B cell (primary cell): ENCODE data around the gene ZNF718. TPM values are rescaled to one million over a fixed set of nuclear protein-coding genes. Genes with fewer than 3 reads are reported as not detected.

Experiments
- ATAC-seq: fragments of 200-7000 bp; cut with Tn5 transposase; one replicate; pipeline ENCODE4 v1.10.0; 2021; ENCODE audit warnings: low read depth, mild to moderate bottlenecking, moderate number of reproducible peaks, moderate library complexity
- CTCF ChIA-PET: fragments of 350-600 bp; sonication (Branson Sonifier 250); formaldehyde crosslinking; loops from one replicate; lab custom pipeline; 2021; ENCODE audit warnings: antibody characterized with exemption, inconsistent platforms; lab: Charles Lee
- POLR2A ChIA-PET: fragments of 350-600 bp; sonication (Branson Sonifier 250); formaldehyde crosslinking; loops from one replicate; lab custom pipeline; 2021; ENCODE audit warnings: antibody characterized with exemption; lab: Charles Lee
- DNase-seq: peaks from one replicate; pipeline ENCODE4 v3.0.0; 2013
- H2AFZ ChIP-seq: 2 replicates; pipeline ENCODE4 v1.6.1; 2012; ENCODE audit warnings: mild to moderate bottlenecking, low read depth, low read length; ENCODE audit not compliant: insufficient read depth, poor library complexity, severe bottlenecking
- H3K27ac ChIP-seq, 2 donors: 1 replicate in 1 of 2; 2 replicates in 1 of 2; pipeline ENCODE4 v1.5.1; 2012 to 2013; ENCODE audit warnings: low read length in 2 of 2, mild to moderate bottlenecking in 2 of 2, moderate library complexity in 1 of 2
- H3K27me3 ChIP-seq, 4 experiments: fragments of 200-600 bp in 1 of 4; sonication (generic) in 1 of 4; replicated peaks in 1 of 4; 1 replicate in 2 of 4; 2 replicates in 2 of 4; pipeline versions ENCODE4 v1.6.1 to v1.7.0; 2013 to 2016; ENCODE audit warnings: low read length in 3 of 4, mild to moderate bottlenecking in 2 of 4, mixed read lengths in 1 of 4, moderate library complexity in 1 of 4; ENCODE audit not compliant: insufficient read depth in 4 of 4, control insufficient read depth in 3 of 4; ENCODE audit errors: control extremely low read depth in 1 of 4
- H3K36me3 ChIP-seq, 2 experiments: replicated peaks in 1 of 2; 1 replicate in 1 of 2; 2 replicates in 1 of 2; pipeline versions ENCODE4 v1.6.1 to v1.7.1; 2013; ENCODE audit warnings: low read length in 1 of 2; ENCODE audit not compliant: insufficient read depth in 2 of 2, control insufficient read depth in 1 of 2; ENCODE audit errors: control extremely low read depth in 1 of 2, extremely low read depth in 1 of 2
- H3K4me1 ChIP-seq, 2 donors: fragments of 200-600 bp in 1 of 2; sonication (generic) in 1 of 2; 1 replicate in 1 of 2; 2 replicates in 1 of 2; pipeline versions ENCODE4 v1.5.1 to v1.6.1; 2013 to 2017; ENCODE audit warnings: low read length in 2 of 2; ENCODE audit not compliant: control insufficient read depth in 2 of 2, insufficient read depth in 2 of 2
- H3K4me2 ChIP-seq: replicated peaks from 2 replicates; pipeline ENCODE3; 2012; ENCODE audit warnings: mild to moderate bottlenecking, low read depth, low read length; ENCODE audit not compliant: poor library complexity, severe bottlenecking
- H3K4me3 ChIP-seq, 5 experiments: fragments of 200-600 bp in 1 of 5; sonication (generic) in 1 of 5; 1 replicate in 3 of 5; 2 replicates in 2 of 5; pipeline versions ENCODE4 v1.5.1 to v1.7.0; 2011 to 2016; ENCODE audit warnings: low read length in 4 of 5, mild to moderate bottlenecking in 4 of 5, low read depth in 2 of 5, control low read depth in 1 of 5, moderate library complexity in 1 of 5; ENCODE audit not compliant: insufficient read depth in 1 of 5; ENCODE audit errors: control extremely low read depth in 1 of 5, extremely low read depth in 1 of 5
- H3K79me2 ChIP-seq: fragments of 200-600 bp; sonication (generic); one replicate; pipeline ENCODE4 v1.6.0; 2016; ENCODE audit warnings: low read length; ENCODE audit not compliant: control insufficient read depth, insufficient read depth
- H3K9ac ChIP-seq: fragments of 200-600 bp; sonication (generic); 2 replicates; pipeline ENCODE4 v1.6.1; 2017; ENCODE audit warnings: mild to moderate bottlenecking, low read length, moderate library complexity
- H3K9me3 ChIP-seq, 3 donors: one replicate each; pipeline versions ENCODE4 v1.6.1 to v1.7.1; 2013; ENCODE audit warnings: low read length in 2 of 3; ENCODE audit not compliant: control insufficient read depth in 2 of 3, insufficient read depth in 1 of 3; ENCODE audit errors: control extremely low read depth in 1 of 3
- H4K20me1 ChIP-seq: 2 replicates; pipeline ENCODE4 v1.6.0; 2012; ENCODE audit warnings: mild to moderate bottlenecking, low read length; ENCODE audit not compliant: insufficient read depth, control insufficient read depth, poor library complexity, severe bottlenecking
- H3K27ac Mint-ChIP-seq: one replicate; pipeline ENCODE4 v1.8.0; 2021; ENCODE audit warnings: mixed read lengths
- H3K27me3 Mint-ChIP-seq: one replicate; pipeline ENCODE4 v1.8.0; 2021; ENCODE audit warnings: mixed read lengths
- H3K4me1 Mint-ChIP-seq: one replicate; pipeline ENCODE4 v1.8.0; 2021; ENCODE audit warnings: mixed read lengths
- H3K4me3 Mint-ChIP-seq: one replicate; pipeline ENCODE4 v1.8.0; 2021; ENCODE audit warnings: mixed read lengths
- H3K9me3 Mint-ChIP-seq: one replicate; pipeline ENCODE4 v1.8.0; 2022; ENCODE audit warnings: mixed read lengths; ENCODE audit not compliant: insufficient read depth
- EZH2 ChIP-seq: IDR thresholded peaks from 2 replicates; pipeline ENCODE4 v1.6.1; 2012; ENCODE audit warnings: borderline replicate concordance, low read depth, mild to moderate bottlenecking, moderate library complexity, low read length; ENCODE audit not compliant: insufficient read depth, poor library complexity, severe bottlenecking
- WGBS: methylation state at CpG from one replicate; pipeline ENCODE4 v1.1.5; 2013; ENCODE audit warnings: missing lambda C conversion rate; ENCODE audit not compliant: insufficient coverage; 5-methylcytosine and 5-hydroxymethylcytosine counted together
- intact Hi-C: fragments of 100-400 bp; cut with micrococcal nuclease; formaldehyde crosslinking; loops from one replicate; pipeline ENCODE4 v1.10.0; 2022
- polyA plus RNA-seq: library from polyadenylated mRNA; depleted of rRNA; stranded (reverse); fragments of >200 nt; gene quantifications from 2 replicates; pipeline ENCODE4 v1.2.3, GENCODE V29; 2012
- total RNA-seq, 2 donors: library from RNA; stranded (reverse); fragments of 120-200 nt in 1 of 2; gene quantifications; 1 replicate in 1 of 2; 2 replicates in 1 of 2; pipeline versions ENCODE4 v1.2.3 to v1.2.4, GENCODE V29; 2013 to 2022
- TF ChIP-seq, protein P1 (sequence below): fragments of 200-600 bp; IDR thresholded peaks from one replicate; pipeline ENCODE4 v1.8.0; 2022; ENCODE audit warnings: antibody characterized with exemption, mild to moderate bottlenecking

Gene ZNF718
- total and polyA plus RNA-seq, 2 donors (not counting 1 experiment from before 2014, with no cell fraction given): 5.3 to 18.0 TPM

DNA sequence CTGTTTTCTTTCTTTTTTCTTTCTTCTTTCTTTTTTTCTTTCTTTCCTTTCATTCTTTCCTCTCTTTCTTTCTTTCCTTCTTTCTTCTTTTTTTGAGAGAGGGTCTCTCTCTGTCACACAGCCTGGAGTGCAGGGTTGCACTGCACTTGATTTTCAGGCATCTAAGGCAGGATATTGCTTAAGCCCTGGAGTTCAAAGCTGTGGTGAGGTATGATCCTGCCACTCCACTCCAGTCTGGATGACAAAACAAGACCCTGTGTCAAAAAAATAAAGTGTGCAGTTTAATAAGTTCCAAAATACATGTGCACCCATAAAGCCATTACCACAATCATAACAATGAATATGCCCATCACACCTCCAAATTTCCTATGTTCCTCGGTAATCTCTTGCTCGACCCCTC is 10.6 kb upstream of the ZNF718 start:
- H4K20me1 ChIP-seq: no peaks in the 10 kb centered on the region
- H3K36me3 ChIP-seq: no peaks in the 10 kb centered on the region
- no peaks in the 10 kb centered on the region for H3K79me2 ChIP-seq
- Mint-ChIP-seq H3K4me1 (peaks cover 6% of the 10 kb centered on the region), H3K4me3 (no peak overlapping the region), H3K27me3 (peaks cover 25% of the 10 kb centered on the region), H3K27ac (no peak overlapping the region), H3K9me3 (peaks cover 15% of the 10 kb centered on the region)
- no peak for DNase-seq
- H3K27ac ChIP-seq: no peak overlapping the region
- no peak overlapping the region for H3K9ac ChIP-seq
- POLR2A ChIA-PET: no interaction called here
- TF ChIP-seq, protein P1, sequence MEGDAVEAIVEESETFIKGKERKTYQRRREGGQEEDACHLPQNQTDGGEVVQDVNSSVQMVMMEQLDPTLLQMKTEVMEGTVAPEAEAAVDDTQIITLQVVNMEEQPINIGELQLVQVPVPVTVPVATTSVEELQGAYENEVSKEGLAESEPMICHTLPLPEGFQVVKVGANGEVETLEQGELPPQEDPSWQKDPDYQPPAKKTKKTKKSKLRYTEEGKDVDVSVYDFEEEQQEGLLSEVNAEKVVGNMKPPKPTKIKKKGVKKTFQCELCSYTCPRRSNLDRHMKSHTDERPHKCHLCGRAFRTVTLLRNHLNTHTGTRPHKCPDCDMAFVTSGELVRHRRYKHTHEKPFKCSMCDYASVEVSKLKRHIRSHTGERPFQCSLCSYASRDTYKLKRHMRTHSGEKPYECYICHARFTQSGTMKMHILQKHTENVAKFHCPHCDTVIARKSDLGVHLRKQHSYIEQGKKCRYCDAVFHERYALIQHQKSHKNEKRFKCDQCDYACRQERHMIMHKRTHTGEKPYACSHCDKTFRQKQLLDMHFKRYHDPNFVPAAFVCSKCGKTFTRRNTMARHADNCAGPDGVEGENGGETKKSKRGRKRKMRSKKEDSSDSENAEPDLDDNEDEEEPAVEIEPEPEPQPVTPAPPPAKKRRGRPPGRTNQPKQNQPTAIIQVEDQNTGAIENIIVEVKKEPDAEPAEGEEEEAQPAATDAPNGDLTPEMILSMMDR: no peak
- no peak for TF ChIP-seq EZH2
- 100% methylated on average over 1 of the region's 2 CpGs for WGBS
- no peak overlapping the region for H3K4me3 ChIP-seq
- no peaks in the 10 kb centered on the region for H3K4me1 ChIP-seq
- intact Hi-C loops: no loop called here
- peaks cover 6 to 41% (median 13%) of the 10 kb centered on the region in 3 donors for H3K9me3 ChIP-seq
- no peak overlapping the region for H3K4me2 ChIP-seq
- ATAC-seq: no peak
- peaks cover 0 to 12% (median 5%) of the 10 kb centered on the region in 4 experiments for H3K27me3 ChIP-seq
- CTCF ChIA-PET: no interaction called here
- H2AFZ ChIP-seq: no peak overlapping the region

DNA sequence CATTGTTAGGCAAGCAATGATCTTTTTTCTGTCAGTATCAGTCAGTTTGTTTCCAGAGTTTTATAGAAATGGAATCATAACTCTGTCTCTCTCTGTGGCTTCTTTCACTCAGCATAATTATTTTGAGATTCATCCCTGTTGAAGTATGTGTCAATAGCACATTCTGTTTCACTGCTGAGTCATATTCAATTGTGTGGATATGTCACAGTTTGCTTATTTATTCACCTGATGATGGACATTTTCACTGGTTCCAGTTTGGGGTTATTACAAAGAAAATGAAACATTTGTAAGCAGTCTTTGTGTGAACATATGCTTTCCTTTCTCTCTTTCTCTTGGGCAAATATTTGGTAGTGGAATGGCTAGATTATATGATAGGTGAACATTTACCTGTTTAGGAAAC is 10.2 kb upstream of the ZNF718 start:
- Histone ChIP-seq H3K9ac (no peak overlapping the region), H2AFZ (no peak overlapping the region), H3K4me2 (no peak overlapping the region), H4K20me1 (no peaks in the 10 kb centered on the region), H3K36me3 (no peaks in the 10 kb centered on the region), H3K4me3 (no peak overlapping the region), H3K4me1 (no peaks in the 10 kb centered on the region), H3K79me2 (no peaks in the 10 kb centered on the region), H3K9me3 (peaks cover 7 to 37% (median 13%) of the 10 kb centered on the region in 3 donors), H3K27ac (no peak overlapping the region), H3K27me3 (peaks cover 0 to 8% (median 3%) of the 10 kb centered on the region in 4 experiments)
- CTCF ChIA-PET: no interaction called here
- intact Hi-C loops: no loop called here
- Mint-ChIP-seq H3K9me3 (peaks cover 15% of the 10 kb centered on the region), H3K27me3 (peaks cover 21% of the 10 kb centered on the region), H3K27ac (no peak overlapping the region), H3K4me1 (peaks cover 6% of the 10 kb centered on the region), H3K4me3 (no peak overlapping the region)
- DNase-seq (no peak), ATAC-seq (no peak)
- TF ChIP-seq EZH2: no peak
- TF ChIP-seq, protein P1: no peak
- POLR2A ChIA-PET: no interaction called here
